Measurements from ENCODE around the gene SORCS1.

The SORCS1 gene

GRCh38 chr10:106982268-106982667 is 182.2 kb downstream of the SORCS1 start:
- DNase-seq, result no peak

GRCh38 chr10:106981452-106982075 is 182.9 kb downstream of the SORCS1 start:
- DNase-seq, result no peak

GRCh38 chr10:106980495-106981451 is 183.7 kb downstream of the SORCS1 start:
- no peak for DNase-seq

GRCh38 chr10:106978756-106979155 is 185.8 kb downstream of the SORCS1 start:
- no peak for DNase-seq

- no peak for DNase-seq
Observed at GRCh38 chr10:106973716-106974115, 190.8 kb downstream of the SORCS1 start.

GRCh38 chr10:106973288-106973687 is 191.2 kb downstream of the SORCS1 start:
- DNase-seq, result no peak

GRCh38 chr10:106972381-106972780 is 192.1 kb downstream of the SORCS1 start:
- DNase-seq, result no peak

GRCh38 chr10:106971411-106971831 is 193.1 kb downstream of the SORCS1 start:
- DNase-seq, result no peak

GRCh38 chr10:106967452-106967851 is 197.1 kb downstream of the SORCS1 start:
- DNase-seq, result no peak

- DNase-seq, result no peak
Observed at GRCh38 chr10:106960812-106961211, 203.7 kb downstream of the SORCS1 start.

GRCh38 chr10:106959521-106959920 is 205.0 kb downstream of the SORCS1 start:
- no peak for DNase-seq

- no peak for DNase-seq
Observed at GRCh38 chr10:106958589-106959361, 205.7 kb downstream of the SORCS1 start.

- no peak for DNase-seq
Observed at GRCh38 chr10:106957823-106958588, 206.5 kb downstream of the SORCS1 start.

GRCh38 chr10:106956216-106956915 is 208.1 kb downstream of the SORCS1 start:
- no peak for DNase-seq

GRCh38 chr10:106955133-106955532 is 209.4 kb downstream of the SORCS1 start:
- no peak for DNase-seq

- no peak for DNase-seq
Observed at GRCh38 chr10:106952033-106952432, 212.5 kb downstream of the SORCS1 start.

GRCh38 chr10:106949680-106950478 is 214.6 kb downstream of the SORCS1 start:
- DNase-seq, result no peak

GRCh38 chr10:106947643-106948042 is 216.9 kb downstream of the SORCS1 start:
- DNase-seq, result no peak

- DNase-seq, result no peak
Observed at GRCh38 chr10:106942035-106942662, 222.4 kb downstream of the SORCS1 start.

GRCh38 chr10:106941297-106942034 is 223.0 kb downstream of the SORCS1 start:
- DNase-seq, result no peak

All from GF-D8 (cell line).